Stimulated activated CD4-positive, alpha-beta T cell treated with anti-CD3 and anti-CD28 coated beads, Interleukin-4, amount 100 ng/mL, for 24 hours (primary cell): ENCODE data around the gene KCNAB2.

Source experiments
- DNase-seq: peaks from one replicate; pipeline ENCODE4 v3.0.0-alpha.2; 2020

The KCNAB2 gene

DNA sequence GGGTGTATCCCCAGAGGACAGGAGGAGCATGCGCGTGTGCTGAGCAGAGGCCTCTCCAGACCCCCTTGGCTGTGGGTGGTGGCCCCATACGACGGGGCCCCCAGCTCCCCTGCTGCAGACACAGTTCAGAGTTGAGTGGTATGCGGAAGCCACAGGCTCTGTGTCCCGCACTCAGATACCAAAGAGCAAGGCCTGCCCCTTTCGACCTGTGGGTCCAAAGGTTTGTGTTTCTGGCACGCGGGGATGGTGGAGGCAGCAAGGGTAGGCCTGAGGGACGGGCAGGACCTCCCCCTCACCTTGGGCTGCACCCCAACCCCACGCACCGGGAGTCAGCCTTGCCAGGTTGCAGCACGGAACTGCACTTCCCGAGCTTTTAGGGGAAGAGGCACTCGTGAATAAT lies at the start of gene KCNAB2:
TSS of gene KCNAB2 (plus strand) at position 328 of the 400 bp plus-strand sequence. CDS start 5,649 bp downstream, outside the sequence.
- no peak for DNase-seq

- DNase-seq: no peak
Measured at GRCh38 chr1:5996641-5997270, 48.9 kb upstream of the KCNAB2 start.

DNA sequence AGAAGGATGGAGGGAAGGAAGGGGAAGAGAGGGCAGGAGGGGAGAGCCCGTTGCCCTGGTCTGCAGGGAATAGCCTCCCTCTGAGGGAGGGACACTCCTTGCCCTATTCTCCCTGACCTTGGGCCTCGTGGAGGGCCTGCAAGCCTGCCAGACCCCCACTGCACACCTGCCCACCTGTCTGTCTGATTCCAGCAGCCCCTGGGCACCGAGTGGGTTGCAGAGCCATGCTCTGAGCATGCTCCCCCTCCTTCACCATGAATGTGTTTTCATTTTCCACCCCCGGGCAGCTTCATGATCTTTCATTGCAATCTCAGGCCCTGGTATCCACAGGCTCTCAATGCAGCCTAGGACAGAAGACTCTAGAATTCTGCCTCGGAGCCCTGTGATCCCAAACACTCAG lies 48.4 kb upstream of the KCNAB2 start:
- DNase-seq: no peak

DNA sequence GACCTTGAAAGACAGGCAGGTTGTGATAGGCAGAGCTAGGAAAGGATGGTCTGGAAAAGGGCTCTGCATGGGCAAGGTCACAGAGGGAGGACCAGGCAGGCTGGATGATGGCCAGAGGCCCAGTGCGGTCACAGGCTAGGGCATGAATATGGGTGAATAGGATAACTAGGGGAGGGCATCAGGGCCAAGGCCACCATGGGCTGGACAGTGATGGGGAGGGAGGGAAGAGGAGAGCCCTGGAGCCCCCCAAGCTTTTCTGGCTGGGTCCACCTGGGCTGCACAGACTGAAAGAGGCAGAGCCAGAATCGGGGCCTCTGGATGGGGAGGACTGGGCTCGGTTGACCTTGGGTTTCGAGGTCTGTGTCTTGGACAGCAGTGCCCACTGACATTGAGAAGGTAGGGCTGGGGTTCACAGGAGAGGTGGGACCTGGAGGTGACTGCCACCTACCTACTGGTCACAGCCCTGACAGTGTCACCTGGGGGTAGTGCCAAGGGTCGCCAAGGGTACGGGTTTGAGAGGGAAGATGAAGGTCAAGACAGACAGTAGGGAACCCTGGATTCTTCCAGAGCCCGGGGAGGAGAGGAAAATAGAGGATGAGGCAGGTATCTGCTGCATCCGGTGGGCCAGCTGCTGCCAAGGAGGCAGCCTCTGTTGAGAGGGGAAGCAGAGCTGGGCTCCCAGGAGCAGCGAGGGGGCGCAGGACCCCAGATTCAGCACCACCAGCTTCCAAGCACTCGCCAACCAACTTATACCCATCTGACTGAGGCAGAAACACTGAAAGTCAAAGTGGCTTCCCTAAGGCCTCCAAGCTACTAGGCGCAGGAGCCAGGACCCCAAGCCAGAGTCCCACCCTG lies 47.4 kb upstream of the KCNAB2 start:
- no peak for DNase-seq

DNA sequence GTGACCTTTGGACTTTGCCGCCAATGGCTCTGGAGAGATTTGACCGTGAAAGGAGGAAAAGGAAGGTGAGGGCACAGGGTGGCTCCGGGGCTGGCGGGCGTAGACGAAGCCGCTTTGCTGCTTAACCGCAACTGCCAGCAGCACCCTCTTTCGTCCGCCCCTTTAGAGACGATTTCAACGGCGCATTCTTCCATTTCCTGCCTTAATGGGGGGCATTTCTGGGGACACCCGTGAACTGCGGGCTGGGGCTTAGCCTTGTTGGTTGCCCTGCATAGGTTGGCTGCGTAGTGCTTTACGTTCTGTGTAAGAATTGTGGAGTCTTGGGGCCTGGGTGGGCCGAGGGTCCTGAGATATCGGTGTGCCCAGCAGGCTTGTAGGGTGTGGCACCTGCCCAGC lies 46.8 kb upstream of the KCNAB2 start:
- no peak for DNase-seq

- DNase-seq: no peak
Measured at GRCh38 chr1:5999711-6000443, 45.8 kb upstream of the KCNAB2 start.

- DNase-seq: no peak
Measured at GRCh38 chr1:6000444-6001288, 45.0 kb upstream of the KCNAB2 start.

- no peak for DNase-seq
Measured at GRCh38 chr1:6001992-6002576, 43.6 kb upstream of the KCNAB2 start.

- DNase-seq: no peak
Measured at GRCh38 chr1:6002714-6003501, 42.8 kb upstream of the KCNAB2 start.

- DNase-seq: no peak
Measured at GRCh38 chr1:6003568-6004411, 41.9 kb upstream of the KCNAB2 start.

GRCh38 chr1:6004412-6005123 lies 41.1 kb upstream of the KCNAB2 start:
- DNase-seq: no peak

DNA sequence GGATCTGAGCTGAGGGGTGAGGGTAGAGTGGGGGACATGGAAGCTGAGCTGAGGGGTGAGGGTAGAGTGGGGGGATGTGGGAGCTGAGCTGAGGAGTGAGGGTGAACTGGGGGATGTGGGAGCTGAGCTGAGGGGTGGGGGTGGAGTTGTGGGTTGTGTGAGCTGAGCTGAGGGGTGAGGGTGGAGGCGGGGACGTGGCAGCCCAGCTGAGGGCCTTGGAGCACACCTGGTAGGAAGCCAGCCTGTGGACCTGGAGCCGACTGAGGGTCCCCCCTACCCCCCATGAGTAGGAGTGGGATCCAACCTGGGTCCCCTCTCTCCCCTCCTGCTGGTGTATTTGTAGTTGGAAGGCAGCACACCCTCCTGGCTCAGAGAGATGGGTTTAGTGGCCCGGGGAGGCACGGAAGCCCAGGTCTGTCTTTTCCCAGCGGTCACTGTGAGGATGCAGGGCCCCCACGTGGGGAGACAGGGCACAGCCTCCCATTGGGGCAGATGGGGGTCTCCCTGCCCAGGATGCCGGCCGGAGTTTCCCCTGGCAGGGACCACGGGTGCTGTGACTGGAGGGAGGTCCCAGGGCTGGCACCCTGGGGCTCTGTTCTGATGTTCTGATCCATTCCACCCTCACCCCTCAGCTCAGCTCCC lies 40.3 kb upstream of the KCNAB2 start:
- DNase-seq: no peak

GRCh38 chr1:6006882-6007281 lies 38.8 kb upstream of the KCNAB2 start:
- no peak for DNase-seq

DNA sequence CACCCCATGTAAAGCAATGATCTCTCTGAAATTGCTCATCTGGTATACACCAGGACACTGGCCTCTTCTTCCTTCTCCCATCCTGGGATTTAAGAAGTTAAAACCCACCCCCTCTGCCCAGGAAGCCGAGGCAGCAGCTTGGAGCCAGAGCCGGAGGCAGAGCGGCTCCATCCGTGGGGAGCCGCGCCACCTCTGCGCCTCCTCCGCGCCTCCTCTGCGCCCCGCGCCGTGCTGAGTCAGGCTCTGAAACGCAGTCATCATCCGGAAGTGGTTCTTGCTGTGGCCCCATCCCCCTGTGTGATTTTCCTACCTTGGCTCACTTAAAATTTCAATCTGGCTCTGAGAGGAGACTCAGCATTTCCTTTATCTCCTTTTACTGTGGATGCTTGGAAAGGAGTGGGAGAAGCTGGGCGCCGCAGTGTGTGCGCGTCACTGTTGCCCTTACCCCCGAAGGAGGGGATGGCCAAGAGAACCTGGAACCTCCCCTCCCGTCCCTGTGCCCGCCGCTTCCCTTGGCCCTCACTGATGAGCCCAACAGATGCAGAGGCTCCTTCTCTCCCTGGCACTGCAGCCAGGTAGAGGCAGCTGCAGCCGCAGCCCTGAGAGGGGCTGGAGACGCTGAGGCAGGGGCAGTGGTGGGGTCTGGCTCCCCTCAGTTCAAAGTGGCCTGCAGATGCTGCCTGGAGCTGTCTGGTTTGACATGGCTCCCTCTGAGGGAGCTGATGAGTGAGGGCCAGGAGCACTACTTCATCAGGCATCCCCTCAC lies 38.2 kb upstream of the KCNAB2 start:
- DNase-seq: no peak

DNA sequence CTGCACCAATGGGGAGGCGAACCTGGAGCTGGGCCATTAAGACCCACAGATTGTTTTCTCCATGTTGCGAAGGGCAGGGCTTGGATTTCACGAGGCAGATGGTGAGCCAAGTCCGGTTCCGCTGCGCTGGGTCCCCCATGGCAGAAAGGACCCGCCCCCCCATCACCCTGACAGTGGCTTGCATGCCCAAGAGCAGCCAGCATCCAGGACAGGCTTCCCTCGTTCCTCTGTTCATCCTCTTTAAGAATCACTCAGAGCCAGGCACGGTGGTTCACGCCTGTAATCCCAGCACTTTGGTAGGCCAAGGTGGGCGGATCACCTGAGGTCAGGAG lies 37.6 kb upstream of the KCNAB2 start:
- no peak for DNase-seq

GRCh38 chr1:6008696-6009095 lies 37.0 kb upstream of the KCNAB2 start:
- DNase-seq: no peak

- DNase-seq: no peak
Measured at GRCh38 chr1:6009120-6010040, 36.3 kb upstream of the KCNAB2 start.

DNA sequence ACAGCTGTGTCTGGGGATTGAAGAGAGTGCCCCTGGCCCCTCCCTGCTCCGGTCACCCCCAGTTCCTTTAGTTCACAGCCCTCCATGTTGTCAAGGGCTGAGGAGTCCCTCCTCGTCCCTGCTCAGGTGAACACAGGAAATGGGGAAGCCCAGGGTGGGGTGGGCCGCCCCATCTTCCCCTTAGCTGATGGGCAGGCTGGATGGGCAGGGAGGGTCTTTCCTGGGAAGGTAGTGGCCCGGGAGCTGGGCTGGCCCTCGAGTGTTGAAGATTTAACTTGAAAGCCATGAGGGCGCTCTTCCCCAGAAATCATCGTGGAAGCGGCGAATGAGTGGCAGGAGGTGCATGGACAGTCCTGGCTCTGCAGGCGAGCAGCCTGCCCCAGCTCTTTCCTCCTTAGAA lies 35.1 kb upstream of the KCNAB2 start:
- DNase-seq: no peak
